Stimulated activated CD8-positive, alpha-beta memory T cell treated with anti-CD3 and anti-CD28 coated beads, Interleukin-7, amount 100 ng/mL, for 48 hours (primary cell): ENCODE measurements around the gene HMGN4.

Experiments
- DNase-seq, 2 donors: peaks; one replicate each; pipeline ENCODE4 v3.0.0-alpha.2; 2020; ENCODE audit warnings: low read depth in 1 of 2; ENCODE audit errors: extremely low read depth in 1 of 2

Gene HMGN4

DNA sequence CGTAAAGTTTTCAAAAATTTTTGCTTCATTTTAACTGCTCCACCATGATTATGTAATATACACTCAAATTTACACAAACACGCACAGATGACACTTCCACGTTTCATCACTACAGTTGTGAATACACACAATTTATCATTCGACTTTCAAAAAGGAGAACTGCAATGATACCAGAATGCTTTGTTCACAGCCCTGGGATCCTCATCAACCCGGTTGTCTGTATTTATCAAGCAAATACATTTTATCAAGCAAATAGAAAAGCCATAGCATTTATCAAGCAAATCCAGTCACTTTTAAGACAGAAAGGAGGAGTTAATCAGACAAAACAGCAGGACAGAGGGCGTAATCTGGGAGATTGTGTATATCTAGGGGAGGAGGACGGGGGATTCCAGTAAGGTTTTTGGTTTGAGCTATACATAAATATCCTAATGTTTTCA is 38.3 kb downstream of the HMGN4 start:
- DNase-seq = no peak

DNA sequence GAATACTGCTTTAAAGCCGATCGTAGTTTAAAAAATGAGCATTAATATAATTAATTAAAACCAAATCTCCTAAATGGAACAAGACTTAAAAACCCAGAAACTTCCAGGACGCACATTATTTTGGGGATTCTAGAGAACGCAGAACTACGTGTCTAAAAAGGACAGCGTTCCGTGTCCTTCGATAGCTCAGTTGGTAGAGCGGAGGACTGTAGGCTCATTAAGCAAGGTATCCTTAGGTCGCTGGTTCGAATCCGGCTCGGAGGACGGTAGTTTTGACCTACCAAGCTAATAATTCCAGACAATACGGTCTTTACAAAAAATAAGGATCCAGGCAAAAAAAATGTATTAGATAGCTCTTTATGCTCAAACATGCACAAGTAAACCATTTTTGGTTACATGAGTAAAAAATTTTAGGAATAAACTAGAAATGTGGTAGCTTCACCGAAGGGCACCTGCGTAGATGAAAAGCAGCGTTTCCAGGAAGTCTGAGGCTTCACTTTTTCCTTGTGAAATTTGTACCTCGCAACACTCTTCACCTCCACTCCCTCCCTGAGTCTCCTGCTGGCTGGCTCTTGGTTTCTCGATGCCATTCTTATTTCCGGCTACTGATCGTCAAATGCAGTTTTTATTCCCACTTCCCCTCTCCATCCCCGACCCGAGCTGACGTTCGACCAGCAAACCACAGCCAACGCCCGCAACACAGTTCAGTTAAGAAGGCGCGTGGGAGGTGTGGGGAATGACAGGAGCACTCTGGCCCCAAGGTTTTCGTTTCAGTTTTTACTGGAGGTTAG is 39.0 kb downstream of the HMGN4 start:
- peak; percentile 42 to 70 for DNase-seq

DNA sequence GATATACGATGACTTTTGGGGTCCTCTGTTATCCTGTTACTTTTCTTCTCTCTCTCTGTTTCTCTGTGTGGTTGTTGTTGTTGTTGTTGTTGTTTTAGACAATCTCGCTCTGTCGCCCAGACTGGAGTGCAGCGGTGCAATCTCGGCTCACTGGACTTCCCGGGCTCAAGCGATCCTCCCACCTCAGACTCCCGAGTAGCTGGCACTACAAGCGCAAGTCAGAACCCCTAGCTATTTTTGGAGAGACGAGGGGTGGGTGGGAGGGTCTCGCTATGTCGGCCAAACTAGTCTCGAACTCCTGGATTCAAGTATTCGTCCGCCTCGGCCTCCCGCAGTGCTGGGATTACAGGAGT is 39.5 kb downstream of the HMGN4 start:
- no peak for DNase-seq

DNA sequence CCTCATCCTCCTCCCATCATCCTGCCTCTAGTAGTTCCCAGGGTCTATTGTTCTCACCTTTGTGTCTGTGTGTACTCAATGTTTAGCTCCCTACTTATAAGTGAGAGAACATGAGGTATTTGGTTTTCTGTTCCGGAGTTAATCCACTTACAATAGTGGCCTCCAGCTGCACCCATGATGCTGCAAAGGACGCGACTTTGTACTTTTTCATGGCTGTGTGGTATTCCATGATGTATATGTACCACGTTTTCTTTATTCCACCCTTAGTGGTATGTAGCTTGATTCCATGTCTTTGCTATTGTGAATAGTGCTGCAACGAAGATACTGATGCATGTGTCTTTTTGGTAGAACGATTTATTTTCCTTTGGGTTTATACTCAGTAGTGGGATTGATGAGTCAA is 40.1 kb downstream of the HMGN4 start:
- DNase-seq = no peak

DNA sequence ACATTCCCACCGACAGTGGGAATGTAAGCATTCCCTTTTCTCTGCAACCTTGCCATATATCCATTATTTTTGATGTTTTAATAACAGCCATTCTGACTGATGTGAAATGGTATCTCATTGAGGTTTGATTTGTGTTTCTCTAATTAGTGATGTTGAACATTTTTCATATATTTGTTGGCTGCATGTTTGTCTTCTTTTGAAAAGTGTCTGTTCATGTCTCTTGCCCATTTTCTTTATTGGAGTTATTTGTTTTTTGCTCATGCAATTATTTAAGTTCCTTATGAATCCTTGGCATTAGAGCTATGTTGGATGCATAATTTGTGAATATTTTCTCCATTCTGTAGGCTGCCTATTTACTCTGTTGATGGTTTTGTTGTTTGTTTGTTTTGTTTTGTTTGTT is 40.6 kb downstream of the HMGN4 start:
- DNase-seq = no peak

DNA sequence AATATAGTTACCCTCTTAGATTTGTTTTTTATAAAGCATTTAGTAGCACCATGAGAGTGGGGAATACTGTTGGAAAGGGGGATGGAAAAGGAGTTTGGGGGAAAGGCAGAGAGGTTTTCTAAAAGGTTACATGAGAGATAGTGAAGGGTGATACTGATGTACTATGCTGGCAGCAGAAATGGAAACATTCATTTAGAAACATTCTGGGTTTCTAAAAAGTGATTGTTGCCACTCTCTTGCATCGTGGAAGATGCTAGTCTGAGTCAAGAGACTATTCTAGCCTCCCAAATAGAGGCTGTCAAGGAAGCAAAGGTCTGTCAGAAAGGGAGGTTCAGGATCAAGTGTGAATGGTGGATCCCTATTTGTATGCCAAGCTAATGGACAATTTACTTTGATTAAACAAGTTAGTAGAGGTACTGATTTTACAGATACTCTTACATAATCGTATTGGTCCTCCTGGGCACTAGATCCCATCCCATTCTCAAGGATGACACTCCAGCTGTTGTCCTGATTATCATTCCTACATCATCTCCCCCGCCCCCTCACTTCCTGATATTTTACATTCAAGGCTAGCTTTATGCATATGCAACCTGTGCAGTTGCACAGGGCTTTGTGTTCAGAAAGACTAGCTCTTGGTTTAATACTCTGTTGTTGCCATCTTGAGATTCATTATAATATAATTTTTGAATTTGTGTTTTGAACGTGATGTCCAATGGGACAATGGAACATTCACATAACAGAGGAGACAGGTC is 43.2 kb downstream of the HMGN4 start:
- no peak for DNase-seq

DNA sequence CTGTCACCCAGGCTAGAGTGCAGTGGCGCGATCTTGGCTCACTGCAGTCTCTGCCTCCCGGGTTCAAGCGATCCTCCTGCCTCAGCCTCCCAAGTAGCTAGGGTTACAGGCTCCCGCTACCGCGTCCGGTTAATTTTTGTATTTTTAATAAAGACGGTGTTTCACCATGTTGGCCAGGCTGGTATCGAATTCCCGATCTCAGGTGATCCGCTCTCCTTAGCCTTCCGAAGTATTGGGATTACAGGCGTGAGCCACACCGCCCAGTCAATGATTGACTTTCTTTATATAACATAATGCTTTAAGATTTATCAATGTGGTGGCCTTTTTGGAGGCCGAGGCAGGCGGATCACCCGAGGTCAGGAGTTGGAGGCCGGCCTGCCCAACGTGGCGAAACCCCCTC is 50.8 kb downstream of the HMGN4 start:
- no peak for DNase-seq

DNA sequence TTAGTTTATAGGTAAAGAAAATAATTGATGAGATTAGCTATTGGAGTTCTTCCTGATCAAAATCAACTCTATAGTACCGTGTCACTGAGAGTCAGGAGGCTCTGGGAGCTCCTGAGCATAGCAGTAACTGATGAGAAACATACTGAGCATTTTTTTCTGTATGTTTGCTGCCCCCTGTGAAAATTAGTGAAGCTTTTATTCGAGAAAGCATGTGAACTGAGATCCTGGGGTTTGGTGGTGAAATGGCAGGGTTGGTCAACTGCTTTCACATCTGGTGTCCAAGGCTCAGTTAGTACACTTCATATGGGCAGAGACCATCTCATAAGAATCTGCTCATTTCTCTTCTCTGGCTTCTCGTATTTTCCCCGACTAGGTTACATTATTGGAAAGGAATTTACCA is 54.5 kb downstream of the HMGN4 start:
- DNase-seq = no peak

DNA sequence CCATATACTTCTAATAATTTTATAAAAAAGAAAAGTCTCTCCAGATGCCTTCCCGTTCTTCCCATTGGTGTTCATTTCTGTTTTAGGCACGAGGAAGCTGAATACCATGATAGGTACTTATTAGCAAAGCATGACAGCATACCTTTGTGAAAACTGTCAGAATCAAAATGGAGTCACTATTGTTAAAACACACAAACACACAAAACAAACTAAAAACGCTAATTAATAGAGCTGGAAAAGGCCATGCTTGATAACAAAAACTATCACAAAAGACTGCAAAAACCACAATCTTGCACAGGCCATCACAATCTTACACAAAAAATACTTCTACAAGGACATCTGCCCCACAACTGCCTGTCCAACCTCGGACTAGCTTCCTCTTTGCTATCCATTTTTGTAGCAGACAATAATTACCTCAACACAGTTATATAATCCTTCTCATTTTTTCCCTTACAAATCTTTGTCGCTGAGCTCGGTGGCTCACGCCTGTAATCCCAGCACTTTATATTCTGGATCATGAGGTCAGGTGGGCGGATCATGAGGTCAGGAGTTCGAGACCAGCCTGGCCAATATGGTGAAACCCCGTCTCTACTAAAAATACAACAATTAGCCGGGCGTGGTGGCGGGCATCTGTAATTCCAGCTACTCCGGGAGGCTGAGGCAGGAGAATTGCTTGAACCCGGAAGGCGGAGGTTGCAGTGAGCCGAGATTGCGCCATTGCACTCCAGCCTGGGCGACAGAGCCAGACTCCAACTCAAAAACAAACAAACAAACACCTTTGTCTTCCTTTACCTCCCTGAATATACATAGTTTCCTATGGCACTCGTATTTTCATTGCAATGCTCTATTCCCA is 55.3 kb downstream of the HMGN4 start:
- DNase-seq = no peak

DNA sequence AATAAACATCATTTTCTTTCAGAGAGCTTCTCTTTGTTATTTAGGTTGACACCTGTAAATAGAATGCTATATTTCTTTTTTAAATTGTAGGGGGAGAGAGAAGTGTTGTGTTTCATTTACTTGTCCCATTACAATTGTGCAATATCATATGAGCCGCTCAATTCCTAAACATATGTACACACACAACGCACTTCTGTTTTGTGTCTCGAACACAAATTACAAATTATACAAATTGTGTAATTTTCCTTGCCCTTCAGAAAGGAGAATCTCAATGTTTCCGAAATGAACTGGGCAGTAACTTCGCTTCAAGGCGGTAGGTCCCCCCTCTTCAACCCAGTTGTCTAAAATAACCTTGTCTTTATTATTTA is 55.9 kb downstream of the HMGN4 start:
- no peak for DNase-seq

DNA sequence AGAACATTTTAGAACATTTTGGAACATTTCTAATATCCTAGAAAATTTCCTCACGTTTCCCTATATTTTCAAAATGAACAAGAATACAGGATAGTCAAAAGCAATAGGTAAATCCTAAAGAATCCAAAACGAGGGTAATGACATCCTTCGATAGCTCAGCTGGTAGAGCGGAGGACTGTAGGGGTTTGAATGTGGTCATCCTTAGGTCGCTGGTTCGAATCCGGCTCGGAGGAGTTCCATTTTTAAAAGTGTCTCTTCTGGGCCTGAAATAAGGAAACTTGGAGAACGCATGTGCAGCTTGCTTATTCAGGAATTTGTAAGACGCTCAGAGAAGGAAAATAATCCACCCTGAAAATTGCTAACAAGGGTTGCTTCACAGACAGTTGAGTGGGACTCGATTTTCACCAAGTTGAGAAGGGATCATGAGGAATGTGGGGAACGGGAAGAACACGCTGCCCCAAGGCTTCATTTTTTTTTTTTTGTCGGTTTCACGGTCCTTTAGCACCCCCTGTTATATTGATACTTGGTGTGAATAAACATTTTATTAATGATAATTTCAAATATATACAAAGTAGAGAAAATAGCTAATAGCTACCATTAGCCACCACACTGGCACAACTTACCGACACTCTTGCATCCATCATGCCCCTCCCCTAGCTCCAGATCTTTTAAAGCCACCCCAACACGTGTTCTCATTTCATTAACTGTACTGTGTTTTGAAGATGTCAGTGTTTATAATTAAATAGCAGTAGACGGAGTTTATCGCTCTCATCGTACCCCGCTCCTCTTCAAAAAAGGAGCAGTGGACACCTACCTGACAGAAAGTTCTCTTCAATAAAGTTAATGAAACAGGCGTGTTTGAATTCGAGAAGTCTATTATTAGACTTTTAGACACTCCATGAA is 56.8 kb downstream of the HMGN4 start:
- peak in 1 of 2 donors; percentile 42 for DNase-seq

DNA sequence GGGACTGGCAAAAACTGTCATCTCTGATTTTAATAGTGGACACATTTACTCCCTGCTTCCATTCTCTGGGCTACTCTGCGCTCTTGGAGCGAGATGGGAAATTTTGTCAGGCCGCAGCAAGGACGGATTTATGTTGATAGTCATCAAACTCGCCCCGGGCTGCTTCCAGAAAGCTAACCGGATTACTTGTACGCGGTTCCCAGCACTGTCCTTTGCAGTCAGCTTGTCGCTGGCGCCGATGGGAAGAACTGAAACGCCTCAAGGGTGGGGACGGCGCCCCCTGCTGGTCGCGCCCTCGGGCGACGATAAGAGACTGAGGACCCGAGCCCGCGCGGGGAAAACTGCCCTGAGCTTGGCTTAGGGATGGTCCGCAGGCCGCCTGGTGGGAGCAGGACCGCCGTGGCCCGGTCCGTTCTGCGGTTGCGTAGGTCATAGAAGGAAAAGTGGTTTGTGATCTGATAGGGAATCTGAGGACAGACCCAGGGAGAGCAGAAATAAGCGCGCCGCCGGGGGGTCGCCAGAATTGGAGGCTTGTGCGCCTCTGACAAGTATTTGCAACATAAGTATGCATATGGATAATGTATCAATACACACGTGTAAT is 57.6 kb downstream of the HMGN4 start:
- peak; percentile 72 to 75 for DNase-seq
